Superior temporal gyrus (tissue), 1 donor: ENCODE results near the gene COL23A1.

Source experiments
- DNase-seq: peaks from one replicate; pipeline ENCODE4 v3.0.0-alpha.2; 2016; ENCODE audit errors: extremely low spot score

Gene COL23A1

DNA sequence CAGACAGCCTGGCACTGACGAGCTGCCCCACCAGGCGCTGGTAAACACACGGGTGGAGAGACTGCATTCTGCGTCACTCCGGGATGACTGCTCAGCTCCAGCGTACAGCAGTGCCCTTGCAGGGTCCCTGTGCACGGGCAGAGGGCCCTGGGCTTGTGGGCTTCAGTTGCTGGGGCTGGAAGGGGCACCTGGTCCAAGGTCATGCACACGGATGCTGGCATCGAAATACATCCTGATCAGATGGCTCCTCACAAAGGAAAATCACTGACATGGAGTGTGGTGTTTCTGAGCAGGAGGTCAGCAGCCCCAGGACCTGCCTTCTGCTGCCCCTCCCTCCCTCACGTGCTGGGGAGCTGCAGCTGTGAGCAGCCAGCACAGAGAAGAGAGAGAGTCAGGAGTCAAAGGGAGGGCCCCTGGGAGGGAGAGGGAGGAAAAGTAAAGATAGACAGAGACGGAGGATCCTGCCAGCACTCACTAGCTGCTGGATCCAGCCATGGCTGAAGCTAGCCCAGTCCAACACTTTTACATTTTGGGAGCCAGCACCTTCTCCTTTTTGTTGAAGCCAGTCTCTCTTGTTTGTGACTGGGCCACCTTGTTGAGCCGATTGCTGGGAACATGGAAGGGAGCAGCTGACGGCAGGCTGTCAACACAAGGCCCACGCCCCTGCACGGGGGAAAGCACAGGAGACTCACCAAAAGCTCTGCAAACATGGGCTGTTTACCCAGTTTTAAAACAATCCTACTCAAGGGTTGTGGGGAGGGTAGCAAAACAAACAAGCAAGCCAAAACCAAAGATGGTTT lies 191.1 kb downstream of the COL23A1 start:
- DNase-seq: no peak

DNA sequence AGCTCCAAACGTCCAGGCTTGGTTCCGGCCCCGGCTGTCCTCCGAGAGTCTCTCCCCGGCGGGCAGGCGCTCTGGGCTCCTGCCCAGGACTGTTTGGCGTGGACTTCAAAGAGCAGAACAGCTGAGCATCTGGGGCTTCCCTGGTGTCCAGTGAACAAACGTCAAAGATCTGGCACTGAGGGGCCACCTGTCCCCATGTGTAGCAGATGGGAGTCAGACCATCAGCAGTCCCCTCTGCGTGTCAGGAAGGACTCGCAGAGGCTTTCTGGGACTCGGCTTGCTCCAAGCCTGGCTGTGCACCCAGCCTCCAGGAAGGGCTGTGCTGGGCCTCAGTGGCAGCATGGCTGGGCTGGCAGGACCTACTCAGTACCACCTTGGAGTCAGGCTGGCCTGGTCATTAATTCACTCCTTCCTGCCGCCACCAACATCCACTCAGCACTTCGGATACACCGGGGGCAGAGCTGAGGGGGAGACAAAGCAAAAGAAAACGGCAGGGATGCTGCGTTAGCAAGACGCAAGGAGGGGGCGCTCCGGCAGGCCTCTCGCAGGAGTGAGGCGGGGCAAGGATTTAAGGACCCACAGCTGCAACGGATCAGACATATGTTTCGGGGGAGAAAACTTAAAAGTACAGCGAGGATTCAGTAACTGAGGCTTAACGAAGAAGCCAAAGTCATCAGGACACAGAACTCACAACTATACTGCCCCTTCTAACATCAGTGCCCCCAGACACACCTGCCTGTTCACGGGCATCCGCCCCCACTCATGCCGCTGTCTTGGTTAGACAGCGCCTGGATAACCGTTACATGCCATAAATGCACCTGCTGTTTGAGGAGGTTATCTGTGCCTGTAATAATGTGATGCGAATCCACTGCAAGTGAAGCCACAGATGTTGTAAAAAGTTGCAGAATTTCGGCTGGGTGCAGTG lies 193.1 kb downstream of the COL23A1 start:
- no peak for DNase-seq

- no peak for DNase-seq
These were observed 196.1 kb downstream of the COL23A1 start for GRCh38 chr5:178394074-178394473.

- no peak for DNase-seq
These were observed 197.2 kb downstream of the COL23A1 start for GRCh38 chr5:178392931-178393394.

DNA sequence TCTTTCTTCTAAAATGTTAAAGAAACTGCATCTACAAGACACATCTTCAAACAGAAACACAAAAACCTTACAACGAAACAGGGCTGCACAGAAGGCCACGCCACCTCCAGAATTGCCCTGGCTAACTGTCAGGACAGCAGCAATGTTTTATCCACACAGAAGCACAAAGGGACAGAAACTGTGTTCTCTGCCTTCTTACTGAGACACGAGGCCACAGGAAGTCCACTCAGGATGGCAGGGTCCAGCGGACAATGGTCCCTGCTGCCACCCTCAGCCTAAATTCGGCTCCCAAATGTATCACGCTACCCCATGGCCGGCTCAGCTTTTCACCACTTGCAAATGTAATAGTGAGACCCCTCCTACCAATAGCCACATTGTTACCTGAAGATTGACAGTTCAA lies 197.8 kb downstream of the COL23A1 start:
- no peak for DNase-seq

GRCh38 chr5:178391480-178391879 lies 198.7 kb downstream of the COL23A1 start:
- no peak for DNase-seq

- DNase-seq: no peak
These were observed 200.4 kb downstream of the COL23A1 start for GRCh38 chr5:178389796-178390195.

GRCh38 chr5:178389026-178389729 lies 201.0 kb downstream of the COL23A1 start:
- no peak for DNase-seq

DNA sequence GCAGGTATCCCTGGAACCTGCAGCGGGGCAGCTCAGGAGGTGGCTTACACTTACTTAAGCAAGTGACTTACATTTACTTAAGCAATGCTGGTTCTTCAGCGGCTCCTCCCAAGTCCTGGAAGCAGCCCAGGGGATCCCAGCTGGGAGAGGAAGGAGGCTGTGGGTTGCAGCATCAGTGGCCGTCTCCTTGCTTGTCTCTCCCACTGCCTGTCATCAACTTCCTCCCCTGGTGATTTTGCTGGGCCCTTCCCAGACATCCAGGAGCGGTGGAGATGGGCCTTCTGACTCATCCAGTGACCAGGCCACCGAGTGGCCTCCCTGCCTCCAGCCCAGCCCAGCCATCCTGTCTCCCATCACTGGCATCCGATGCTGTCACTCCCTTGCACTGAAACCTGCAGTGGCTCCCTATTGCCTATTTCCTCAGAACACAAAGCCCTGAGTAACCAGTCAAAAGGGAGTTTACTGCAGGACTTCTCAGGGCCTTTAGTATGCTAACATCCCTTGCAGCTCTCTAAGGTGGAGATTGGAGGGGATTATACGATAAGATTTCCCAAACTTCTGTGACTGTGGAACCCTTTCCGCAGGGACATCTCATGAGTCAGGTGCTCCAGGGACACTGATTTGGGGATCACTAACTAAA lies 201.7 kb downstream of the COL23A1 start:
- DNase-seq: no peak

GRCh38 chr5:178387856-178388190 lies 202.4 kb downstream of the COL23A1 start:
- DNase-seq: no peak

- DNase-seq: no peak
These were observed 202.9 kb downstream of the COL23A1 start for GRCh38 chr5:178387061-178387855.

- DNase-seq: no peak
These were observed 203.8 kb downstream of the COL23A1 start for GRCh38 chr5:178386336-178386931.

DNA sequence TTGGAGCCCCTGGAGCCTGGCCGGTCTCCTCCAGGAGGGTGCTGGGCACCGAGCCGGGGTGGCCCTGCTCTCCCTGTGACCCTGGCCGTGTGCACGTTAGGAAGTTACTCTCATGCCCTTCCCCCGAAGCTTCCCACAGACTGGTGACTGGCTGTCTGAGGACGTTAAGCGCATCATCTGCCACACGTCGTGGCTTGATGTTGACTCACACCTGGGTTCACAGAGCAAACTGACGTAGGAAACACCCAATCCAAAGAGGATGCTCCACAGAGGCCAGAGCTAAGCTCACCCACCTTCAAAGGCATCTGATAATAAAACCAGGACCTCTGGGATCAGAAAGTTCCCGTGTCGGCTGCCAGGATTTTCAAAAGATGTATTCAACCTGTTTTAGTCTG lies 204.7 kb downstream of the COL23A1 start:
- DNase-seq: no peak

- DNase-seq: no peak
These were observed 205.2 kb downstream of the COL23A1 start for GRCh38 chr5:178384816-178385495.

GRCh38 chr5:178383919-178384815 lies 206.0 kb downstream of the COL23A1 start:
- DNase-seq: no peak

- no peak for DNase-seq
These were observed 206.8 kb downstream of the COL23A1 start for GRCh38 chr5:178383301-178383918.

DNA sequence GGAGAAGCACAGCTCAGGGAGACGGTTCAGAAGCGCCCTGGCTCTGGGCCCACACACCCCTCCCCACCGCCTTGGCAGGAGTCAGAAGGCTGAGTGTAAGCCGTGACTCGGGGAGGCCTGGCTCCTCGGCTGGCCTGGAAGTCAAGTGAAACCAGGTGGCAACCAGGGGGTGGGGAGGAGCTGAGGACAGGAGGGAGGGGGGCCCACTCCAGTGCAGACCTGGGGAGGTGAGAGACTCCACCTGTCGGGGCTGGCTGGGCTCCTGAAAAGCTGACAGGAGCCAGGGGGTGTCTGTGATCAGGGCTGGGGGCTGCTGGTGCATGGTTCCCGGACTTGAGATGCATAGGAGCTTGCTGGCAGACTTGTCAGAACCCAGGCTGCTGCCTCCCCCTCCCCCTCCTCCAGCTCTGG lies 207.4 kb downstream of the COL23A1 start:
- no peak for DNase-seq

- DNase-seq: no peak
These were observed 208.1 kb downstream of the COL23A1 start for GRCh38 chr5:178381921-178382695.
